Erythroblast (primary cell): ENCODE data around the gene NAPG.

Experiments
- GATA1 ChIP-seq: IDR thresholded peaks from 2 replicates; pipeline ENCODE4 v1.6.1; 2011; ENCODE audit warnings: low read depth, mild to moderate bottlenecking, control low read depth, low read length, moderate library complexity
- POLR2A ChIP-seq: IDR thresholded peaks from 2 replicates; pipeline ENCODE4 v1.6.1; 2011; ENCODE audit warnings: mild to moderate bottlenecking, low read length

GRCh38 chr18:10476338-10476791, 49.5 kb upstream of the NAPG start:
- TF ChIP-seq POLR2A (no peak), GATA1 (no peak)
